ENCODE data around the gene DLX3.

Gene DLX3

DNA sequence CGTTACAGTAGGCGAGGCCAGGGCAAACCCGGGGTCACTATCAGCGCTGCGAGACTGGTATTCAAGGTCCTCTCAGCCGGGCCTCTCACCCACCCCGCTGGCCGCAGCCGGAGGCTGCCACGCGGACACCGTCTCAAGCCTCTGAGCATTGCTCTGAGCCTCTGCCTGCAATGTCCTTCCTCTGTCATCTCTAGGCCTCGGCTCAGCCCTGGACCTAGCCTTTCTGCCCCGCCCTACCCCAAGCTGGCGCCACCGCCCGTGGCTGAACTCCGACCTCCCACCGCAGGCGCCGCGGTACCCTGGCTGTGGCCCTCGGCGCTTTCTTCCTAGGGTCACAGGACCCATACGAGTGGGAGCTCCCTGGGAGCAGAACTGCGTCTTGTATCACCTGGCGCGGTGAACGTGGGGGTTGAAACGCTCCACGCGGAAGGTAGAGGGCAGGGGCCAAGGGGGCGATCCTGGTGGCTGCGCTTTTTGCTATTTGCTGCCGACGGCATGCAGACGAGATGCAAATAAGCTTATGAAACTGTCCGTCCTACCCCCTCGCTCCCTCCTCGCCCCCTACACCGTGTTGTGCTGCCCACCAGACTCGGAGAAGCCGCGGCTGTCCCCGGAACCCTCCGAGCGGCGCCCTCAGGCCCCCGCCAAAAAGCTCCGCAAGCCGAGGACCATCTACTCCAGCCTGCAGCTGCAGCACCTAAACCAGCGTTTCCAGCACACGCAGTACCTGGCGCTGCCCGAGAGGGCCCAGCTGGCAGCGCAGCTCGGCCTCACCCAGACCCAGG is 22.3 kb downstream of the DLX3 start:
- no peak for DNase-seq (ENCODE audit: low read depth)

DNA sequence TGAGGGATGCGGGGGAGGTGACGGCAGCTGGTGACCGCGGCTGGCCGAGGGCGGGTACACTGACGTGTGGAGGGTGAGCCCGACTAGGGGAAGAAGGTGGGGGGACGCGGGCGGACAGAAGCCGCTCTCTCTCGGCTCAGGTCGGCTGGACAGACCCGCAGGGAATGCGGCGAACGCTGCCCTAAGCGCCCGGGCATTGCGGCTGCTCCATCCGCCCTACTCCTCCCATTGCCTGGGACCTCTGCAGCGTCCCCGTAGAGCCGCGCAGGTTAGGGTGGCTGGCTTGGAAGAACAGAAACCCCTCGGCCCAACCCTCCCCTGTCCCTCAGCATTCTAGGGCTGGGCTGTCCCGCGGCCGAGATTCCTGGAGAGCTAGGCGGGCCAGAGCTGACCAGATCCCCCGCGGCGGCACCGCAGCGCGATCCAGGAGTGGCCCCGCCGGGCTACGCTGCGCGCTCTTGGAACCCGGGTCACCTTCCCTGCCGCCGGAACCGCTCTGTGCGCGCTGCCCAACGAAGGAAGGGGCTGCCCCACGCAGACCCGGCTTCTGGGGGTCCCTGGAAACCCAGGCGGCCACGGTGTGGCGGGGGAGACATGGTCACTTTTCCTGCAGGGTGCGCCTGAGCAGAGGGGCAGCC is 23.1 kb downstream of the DLX3 start:
- DNase-seq (ENCODE audit: low read depth): no peak

DNA sequence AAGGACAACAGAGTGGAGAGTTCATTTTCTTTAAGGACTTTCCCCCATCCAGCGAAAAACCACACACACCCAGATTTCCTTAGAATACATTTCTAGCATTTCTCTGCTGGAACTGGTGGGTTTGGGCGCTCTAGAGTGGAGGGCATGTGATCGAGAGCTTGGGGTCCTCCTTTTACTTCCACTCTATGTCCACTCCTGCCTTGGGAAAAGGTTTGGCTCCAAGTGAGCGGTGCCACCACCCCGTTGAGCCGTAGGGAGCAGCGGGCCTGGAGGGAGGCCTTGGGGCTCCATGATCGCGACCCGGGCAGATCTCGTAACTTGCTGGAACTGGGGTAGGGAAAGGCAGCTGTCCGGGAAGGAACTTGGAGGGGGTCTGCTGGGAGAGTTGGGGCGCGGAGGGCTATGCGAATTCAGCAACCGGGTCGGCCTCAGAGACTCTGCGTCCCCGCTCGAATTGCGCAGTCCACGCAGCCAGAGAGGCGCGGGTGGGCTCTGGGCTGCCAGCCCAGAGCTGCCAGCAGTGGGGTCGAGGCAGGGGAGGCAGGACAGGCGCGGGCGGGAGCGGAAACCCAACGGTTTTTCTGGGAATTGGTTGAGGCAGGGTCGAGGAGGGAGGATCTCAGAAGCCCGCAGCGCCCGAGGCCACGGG is 23.7 kb downstream of the DLX3 start:
- DNase-seq (ENCODE audit: low read depth): no peak

DNA sequence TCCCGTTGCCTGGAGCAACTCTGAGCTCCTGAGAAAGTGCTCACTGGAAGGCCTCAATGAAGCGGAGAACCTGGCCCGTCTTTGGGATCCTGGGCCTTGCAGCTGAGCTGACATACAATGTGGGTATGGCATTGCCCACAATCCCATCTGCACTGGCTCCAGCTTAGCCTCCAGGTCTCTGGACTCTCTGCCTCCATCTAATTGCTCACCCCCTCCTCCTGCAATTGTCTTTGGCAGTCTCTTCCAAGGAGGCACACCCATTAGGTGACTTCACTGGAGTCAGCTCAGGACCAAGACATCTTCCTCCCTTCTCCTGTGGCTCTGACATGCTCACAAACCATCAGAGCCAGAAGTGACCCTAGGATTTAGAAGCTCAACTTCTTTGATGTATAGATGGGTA is 24.5 kb downstream of the DLX3 start:
- DNase-seq (ENCODE audit: low read depth): no peak

DNA sequence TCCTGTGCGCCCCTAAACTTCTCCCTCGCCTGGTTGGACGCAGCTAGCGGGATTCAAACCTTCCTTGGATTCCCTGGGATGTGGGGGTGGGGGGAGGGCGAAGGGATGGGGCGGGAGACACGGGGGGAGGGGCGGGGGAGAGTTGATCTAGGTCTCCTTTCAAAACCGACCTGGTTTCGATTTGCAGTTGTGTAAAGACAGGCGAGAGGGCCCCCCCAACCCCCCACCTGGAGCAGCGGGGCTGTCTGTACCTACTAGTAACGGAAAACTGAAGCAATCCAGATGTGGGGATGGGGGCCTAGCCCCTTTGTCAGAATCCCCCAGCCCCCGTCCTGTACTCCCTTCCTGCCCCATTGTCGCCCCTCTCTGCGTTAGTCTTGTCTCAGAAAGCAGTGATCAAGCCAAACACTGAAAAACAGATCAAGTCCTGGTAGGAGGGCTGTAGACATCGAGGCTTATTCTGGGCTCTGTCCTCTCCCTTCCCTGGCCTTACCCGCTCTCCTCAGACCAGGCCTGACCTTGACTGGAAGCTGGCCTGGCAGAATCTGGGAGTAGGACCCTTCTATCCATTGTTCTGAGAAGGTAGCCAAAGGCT is 25.1 kb downstream of the DLX3 start:
- no peak for DNase-seq (ENCODE audit: low read depth)

DNA sequence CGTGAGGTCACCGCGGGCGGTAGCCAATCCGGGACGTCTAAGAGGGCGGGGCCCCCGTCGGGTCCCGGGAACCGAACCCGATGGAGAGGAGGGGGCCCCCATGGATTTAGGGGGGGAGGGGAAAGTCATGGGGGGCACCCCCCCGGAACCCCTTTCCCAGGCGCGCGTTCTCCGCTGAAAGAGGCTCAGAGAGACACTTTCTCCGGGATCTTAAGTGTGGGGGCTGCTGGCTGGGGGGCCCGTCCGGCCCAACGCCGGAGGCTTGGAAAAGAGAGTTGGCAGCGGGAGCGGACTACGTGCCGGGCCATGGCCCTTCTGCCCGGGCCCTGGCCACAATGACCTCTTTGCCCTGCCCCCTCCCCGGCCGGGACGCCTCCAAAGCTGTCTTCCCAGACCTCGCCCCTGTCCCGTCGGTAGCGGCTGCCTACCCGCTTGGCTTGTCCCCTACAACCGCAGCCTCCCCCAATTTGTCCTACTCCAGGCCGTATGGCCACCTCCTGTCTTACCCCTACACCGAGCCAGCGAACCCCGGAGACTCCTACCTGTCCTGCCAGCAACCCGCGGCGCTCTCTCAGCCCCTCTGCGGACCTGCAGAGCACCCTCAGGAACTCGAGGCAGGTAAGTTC is 25.8 kb downstream of the DLX3 start, which contains the start of gene DLX4:
Gene DLX4, plus strand, starts transcription at position 57 of the 626 bp plus-strand sequence. Its CDS starts 279 bp downstream, at position 336.
- no peak for DNase-seq (ENCODE audit: low read depth)

DNA sequence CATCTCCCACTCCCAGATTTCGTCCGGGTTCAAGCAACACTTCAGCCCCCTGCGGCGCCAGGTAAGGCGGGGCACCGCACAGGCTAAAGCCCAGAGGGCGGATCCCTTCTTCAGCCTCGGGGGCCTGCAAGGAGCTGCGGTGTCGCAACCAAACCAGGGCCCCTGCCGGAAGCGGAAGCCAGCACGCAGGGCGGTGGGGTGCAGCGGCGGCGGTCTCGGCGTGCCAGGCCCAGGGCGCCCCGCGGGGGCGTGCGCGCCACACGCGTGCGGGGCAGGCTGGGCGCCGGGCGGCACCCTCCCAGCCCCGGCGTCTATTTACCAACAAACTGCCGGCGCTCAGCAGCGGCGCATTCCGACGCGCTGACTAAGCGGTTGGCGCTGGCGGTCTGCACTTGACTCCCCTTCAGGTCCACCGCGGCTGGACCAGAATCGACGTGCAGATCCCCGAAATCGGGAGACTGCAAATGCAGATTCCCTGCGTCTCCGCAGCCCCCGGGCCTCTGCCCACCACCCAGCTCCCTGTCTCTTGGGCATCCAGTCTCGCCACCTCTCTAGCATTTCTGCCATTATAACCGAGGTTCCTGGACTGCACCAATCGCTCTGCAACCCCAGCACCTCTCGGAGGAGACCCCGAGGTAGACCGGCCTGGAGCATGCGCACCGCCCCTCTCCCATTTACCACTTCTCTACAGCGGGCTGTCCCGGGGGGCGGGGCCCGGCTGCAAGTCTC is 26.5 kb downstream of the DLX3 start:
- DNase-seq (ENCODE audit: low read depth): no peak

DNA sequence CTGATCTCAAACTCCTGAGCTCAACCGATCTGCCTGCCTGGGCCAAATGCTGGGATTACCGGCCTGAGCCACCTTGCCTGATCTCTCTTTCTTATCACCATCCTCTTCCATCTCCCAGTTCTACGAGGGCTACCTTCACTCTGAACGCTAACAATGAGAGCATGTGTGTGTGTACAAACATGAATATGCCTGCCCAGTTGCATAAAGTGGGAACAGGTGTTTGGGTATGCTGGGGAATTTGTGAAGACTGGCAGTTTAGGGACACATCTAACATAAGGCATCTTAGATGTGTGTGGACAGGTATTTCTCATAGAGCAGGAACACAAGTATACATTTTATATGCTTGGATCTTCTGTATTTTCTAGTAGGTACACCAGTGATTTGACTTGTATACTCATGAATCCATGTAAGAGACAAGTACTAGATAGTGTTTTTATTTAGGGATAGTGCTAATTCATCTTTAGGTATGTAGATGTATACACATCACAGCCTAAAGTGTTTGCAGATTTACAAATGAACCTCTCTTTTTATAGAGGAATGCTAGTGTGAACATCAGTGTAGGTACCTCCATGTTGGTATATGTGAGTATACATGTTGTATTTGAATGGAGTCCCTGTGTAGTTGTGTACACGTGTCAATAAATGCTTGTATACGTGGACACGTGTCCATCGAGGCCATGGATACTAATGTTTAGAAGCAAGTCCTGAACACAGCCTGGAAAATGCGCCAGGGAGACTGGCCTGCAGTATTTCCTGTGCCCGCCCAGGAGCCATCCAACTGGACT is 27.2 kb downstream of the DLX3 start:
- no peak for DNase-seq (ENCODE audit: low read depth)

DNA sequence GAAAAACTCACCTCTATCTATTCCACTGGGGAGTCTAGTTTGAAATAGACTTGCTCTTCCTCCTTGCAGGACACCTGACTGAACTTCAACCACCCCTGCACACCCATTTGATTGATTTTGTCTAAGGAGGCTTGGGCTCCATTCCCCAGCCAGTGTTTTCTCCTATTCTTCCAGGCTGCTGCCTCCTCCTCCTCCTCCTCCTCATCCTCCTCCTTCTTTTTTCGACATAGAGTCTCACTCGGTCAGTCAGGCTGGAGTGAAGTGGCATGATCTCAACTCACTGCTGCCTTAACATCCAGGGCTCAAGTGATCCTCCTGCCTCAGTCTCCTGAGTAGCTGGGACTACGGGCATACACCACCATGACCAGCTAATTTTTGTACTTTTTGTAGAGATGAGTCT is 27.8 kb downstream of the DLX3 start:
- no peak for DNase-seq (ENCODE audit: low read depth)

DNA sequence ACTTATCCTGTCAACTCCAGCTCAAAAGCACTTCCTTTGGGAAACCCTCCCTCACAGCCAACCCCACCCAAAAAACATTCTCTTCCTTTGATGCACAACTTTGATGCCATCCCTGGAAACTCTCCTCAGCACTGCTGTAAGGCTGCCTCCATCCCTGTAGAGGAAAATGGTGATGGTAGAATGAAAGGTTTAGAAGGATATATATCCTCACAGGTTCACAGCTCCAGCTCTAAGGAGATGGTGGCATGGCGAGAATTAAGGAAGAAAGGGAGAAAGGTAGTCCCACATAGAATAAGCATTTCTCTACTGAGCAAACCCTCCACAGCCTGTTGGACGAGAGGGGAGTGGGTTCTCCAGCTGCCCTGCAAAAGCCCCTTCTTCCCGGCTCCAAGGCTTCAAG is 28.3 kb downstream of the DLX3 start:
- DNase-seq (ENCODE audit: low read depth): no peak

DNA sequence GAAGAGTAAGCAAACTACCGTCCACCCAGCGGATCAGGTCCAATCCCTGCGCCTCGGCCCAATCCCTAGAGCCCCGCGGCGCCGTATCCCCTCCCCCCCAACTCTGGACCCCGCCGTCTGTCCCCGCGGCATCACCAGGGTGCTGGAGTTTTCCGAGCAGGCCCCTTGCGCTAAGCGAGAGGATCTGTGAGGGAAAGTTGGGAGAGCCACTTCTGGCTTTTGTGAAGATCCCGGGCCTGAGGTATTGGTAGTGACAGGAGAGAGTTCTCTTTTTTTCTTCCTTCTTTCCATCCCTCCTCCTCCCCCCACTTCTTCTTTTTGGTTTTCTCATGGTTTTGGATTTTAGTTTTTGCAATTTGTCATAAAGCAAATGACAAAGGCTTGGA is 29.5 kb downstream of the DLX3 start:
- no peak for DNase-seq (ENCODE audit: low read depth)

DNA sequence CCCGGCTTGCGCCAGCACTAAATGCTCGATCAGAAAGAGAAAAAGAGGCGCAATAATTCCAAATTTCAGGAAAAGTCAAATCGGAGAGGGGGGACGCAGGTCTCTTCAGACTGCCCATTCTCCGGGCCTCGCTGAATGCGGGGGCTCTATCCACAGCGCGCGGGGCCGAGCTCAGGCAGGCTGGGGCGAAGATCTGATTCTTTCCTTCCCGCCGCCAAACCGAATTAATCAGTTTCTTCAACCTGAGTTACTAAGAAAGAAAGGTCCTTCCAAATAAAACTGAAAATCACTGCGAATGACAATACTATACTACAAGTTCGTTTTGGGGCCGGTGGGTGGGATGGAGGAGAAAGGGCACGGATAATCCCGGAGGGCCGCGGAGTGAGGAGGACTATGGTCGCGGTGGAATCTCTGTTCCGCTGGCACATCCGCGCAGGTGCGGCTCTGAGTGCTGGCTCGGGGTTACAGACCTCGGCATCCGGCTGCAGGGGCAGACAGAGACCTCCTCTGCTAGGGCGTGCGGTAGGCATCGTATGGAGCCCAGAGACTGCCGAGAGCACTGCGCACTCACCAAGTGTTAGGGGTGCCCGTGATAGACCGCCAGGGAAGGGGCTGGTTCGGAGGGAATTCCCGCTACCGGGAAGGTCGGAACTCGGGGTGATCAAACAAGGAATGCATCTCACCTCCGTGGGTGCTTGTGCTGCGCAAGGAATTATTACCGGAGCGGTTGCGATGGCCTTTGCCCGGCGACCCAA is 30.1 kb downstream of the DLX3 start:
- no peak for DNase-seq (ENCODE audit: low read depth)

DNA sequence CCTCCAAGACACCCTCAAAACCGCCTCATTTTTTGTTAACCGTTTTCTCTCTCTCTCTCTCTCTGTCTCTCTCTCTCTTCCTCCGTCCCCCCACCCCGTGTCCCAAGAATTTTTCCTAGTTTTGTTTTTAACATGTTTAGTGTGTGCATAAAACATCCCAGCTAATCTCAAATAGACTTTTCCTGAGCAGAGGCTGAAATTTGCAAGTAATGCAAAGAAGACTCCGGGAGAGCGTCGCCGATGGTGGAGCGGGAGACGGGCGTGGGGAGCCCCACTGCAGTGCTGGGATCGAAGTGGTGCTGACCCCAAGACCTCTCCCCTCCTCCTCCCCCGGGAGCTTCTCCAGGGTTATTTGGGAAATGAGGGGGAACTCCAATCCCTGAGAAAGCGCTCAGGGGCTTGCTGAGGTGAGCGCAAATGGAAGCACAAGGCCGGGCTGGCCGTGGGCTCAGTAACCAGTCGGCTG is 30.7 kb downstream of the DLX3 start:
- no peak for DNase-seq (ENCODE audit: low read depth)

DNA sequence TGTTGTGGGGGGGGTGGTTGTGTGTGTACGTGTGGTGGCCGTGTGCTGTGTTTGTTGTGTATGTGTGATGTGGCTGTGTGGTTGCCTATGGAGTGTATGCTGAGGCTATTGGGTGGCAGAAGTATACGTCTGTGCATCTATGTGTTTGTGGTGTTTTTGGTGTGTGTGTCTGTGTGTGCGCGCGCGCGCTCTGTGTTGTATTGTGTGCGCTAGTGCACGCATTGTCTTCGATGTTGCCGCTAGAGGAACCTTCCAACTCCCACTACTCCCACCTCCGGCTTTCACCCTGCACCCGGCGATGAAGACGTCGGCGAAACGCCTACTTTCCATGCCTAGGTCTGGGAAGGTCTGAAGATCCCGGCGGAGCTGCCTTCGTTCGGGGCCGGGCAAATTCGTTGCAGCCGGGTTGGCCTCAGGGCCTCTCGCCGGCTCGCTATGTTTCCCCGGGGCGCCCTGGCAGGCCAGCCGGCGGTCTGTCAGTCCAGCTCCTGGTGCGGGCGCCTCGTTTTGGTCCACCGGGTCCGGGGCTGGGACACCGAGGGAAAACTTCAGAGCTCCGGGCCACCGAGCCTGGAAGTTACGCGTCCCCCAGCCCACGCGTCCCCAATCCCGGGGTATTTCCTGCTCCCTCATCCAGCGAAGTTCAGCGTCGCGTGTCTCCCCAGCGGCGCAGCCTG is 31.3 kb downstream of the DLX3 start:
- DNase-seq (ENCODE audit: low read depth): no peak

DNA sequence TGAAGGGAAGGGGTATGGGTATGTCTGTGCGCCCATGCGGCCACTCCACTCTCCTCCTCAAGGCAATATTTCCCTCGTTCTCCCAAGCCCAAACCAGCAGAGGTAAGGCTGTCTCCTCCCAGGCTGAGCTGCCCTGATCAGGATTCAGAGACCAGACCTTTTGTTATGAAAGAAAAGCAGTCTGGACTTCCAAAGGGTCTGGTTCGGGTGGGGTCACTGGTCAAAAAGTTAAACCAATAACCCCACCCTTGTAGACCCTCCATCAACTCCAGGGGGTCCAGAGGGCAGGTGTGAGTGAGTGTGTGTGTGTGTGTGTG is 31.8 kb downstream of the DLX3 start:
- DNase-seq (ENCODE audit: low read depth): no peak

DNA sequence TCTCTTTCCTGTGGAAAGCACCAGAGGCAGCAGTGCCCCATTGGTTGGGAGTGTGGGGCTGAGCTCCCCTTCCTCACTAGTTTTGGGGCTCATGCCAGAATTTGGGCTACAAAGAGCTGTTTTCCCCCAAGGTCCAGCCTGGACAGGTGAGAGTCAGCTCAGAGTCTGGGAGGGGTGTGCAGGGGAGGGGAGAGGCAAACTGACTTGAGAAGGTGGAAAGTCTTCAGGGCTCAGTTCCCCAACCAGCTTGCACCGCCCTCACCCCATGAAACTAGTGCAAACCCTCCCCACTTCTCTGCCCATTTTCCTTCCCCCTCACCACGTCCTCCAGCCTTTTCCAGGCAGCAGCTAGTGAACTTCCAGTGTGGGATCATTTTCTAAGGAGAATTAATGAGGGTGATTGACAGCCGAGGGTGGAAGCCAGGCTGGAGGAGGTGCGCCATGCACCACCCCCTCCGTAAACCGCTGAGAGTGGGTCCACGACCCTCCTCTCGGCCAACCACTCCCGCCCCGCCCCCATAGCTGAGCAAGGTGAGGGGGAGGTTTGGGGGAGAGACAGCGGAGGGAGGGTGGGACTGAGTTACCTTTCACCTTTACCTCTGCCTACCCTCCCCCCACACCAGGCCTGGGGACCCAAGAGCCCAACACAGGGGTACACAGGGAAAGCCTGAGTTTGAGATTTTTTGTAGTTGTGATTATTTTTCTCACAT is 32.3 kb downstream of the DLX3 start:
- DNase-seq (ENCODE audit: low read depth): no peak

DNA sequence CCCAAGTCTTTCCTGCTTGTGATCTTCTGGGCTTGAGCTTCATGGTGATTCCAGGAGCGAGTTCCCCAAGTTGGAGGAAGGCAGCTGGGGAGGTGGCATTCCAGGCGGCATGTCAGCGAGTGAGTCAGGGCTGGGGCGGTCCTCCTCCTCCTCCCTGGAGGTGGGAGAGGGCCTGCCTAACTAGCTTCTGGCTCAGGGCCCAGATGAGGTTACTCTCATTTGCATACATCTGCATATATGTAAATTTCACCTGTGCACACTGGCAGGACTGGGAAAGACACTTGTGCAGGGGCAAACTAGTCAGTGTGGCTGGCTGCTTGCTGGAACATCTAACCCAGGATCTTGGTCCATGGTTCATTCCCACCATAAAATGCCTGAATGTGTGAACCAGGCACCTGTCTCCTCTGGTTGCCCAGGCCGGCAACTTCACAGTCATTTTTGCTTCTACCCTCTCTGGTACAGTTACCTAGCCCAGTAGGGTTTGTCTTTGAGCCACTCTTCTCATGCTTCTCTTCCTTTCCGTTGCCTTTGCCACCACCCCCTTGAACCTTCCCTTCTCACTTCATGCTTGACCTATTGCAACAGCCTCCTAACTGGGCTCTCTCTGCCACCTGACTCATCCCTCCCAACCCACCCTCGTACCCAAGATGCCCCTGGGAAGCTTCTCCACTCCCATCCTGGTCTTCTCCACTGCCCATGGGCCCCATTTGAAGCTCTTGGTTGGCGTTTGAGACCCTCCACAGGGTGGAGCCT is 35.7 kb downstream of the DLX3 start:
- no peak for DNase-seq (ENCODE audit: low read depth)

DNA sequence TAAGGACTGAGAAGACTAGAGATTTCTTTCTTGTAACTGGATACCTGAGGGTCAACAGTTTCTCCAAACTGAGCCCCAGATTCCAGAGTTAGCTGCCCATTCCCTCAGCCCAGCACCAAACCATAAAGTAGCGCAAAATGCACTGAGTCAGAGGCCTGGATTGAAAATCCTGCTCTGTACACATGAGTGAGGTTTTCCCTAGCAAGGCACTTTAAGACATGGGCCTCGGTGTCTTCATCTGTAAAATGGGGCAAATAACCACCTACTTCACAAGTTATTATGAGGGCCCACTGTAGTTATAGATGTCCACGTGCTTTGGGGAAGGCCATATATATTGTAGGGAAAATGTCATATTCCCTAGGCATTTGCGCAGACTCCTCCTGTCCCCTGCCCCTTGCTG is 36.3 kb downstream of the DLX3 start:
- no peak for DNase-seq (ENCODE audit: low read depth)

Data from non-pigmented ciliary epithelial cell (primary cell).